ENCODE results near the gene DDX23.
"Not testable (repeated sequence)": the region's sequence is repeated elsewhere in the genome, so short reads cannot be mapped to it uniquely, and the experiment has no call there.

The DDX23 gene

DNA sequence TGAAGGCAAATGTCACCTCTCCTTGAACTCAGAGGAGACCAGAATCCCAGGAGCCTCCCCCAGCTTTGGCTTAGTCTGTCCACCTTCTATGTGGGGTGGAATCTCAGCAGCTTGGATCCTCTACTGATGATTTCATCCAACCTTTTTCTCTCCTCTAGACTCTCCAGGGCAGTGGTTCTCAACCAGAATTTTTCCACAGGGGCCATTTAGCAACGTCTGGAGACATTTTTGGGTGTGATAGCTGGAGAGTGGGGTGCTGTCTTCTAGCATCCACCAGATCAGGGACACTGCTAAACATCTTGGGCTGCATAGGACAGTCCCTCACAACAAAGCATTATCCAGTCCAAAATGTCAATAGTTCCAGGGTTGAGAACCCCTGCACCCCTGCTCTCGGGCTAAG, 4.4 kb upstream of the DDX23 start:
- Histone ChIP-seq H3K36me3 (ENCODE audit: insufficient read depth) (no peaks in the 10 kb centered on the region), H3K4me3 (IDR thresholded peaks at IDR 0.05; ENCODE audit: insufficient read depth, low read depth, low read length) (no peak overlapping the region), H3K27ac (no peak overlapping the region), H3K27me3 (ENCODE audit: insufficient read depth, low read depth) (no peaks in the 10 kb centered on the region), H2AFZ (ENCODE audit: low read depth) (no peak overlapping the region), H3K79me2 (ENCODE audit: insufficient read depth, low read depth) (peaks cover 5% of the 10 kb centered on the region), H3K4me1 (ENCODE audit: low read depth, poor library complexity, severe bottlenecking) (peaks cover 9% of the 10 kb centered on the region), H3K4me2 (no peak overlapping the region), H4K20me1 (ENCODE audit: insufficient read depth) (no peaks in the 10 kb centered on the region), H3K9ac (no peak overlapping the region)
- TF ChIP-seq, protein P1, sequence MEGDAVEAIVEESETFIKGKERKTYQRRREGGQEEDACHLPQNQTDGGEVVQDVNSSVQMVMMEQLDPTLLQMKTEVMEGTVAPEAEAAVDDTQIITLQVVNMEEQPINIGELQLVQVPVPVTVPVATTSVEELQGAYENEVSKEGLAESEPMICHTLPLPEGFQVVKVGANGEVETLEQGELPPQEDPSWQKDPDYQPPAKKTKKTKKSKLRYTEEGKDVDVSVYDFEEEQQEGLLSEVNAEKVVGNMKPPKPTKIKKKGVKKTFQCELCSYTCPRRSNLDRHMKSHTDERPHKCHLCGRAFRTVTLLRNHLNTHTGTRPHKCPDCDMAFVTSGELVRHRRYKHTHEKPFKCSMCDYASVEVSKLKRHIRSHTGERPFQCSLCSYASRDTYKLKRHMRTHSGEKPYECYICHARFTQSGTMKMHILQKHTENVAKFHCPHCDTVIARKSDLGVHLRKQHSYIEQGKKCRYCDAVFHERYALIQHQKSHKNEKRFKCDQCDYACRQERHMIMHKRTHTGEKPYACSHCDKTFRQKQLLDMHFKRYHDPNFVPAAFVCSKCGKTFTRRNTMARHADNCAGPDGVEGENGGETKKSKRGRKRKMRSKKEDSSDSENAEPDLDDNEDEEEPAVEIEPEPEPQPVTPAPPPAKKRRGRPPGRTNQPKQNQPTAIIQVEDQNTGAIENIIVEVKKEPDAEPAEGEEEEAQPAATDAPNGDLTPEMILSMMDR (conservative IDR thresholded peaks at IDR 0.05; ENCODE audit: low read depth, low read length) = no peak

DNA sequence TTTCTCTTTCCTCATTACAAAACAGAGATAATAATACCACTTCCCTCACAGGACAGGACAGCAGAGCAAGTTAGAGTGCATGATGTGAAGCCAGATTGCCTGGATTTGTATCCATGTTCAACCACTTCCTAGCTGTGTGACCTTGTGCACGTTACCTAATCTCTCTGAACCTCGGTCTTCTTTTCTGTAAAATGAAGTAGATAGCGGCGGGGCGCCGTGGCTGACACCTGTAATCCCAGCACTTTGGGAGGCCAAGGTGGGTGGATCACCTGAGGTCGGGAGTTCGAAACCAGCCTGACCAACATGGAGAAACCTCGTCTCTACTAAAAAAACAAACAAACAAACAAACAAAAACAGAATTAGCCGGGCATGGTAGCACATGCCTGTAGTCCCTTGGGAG, 3.0 kb upstream of the DDX23 start:
- not testable (repeated sequence) for H3K27ac ChIP-seq; H2AFZ ChIP-seq (ENCODE audit: low read depth); H3K36me3 ChIP-seq (ENCODE audit: insufficient read depth); H3K4me3 ChIP-seq (IDR thresholded peaks at IDR 0.05; ENCODE audit: insufficient read depth, low read depth, low read length); H3K27me3 ChIP-seq (ENCODE audit: insufficient read depth, low read depth); H4K20me1 ChIP-seq (ENCODE audit: insufficient read depth); H3K9ac ChIP-seq; H3K4me2 ChIP-seq
- peaks cover 23% of the 10 kb centered on the region for H3K4me1 ChIP-seq (ENCODE audit: low read depth, poor library complexity, severe bottlenecking)
- H3K79me2 ChIP-seq (ENCODE audit: insufficient read depth, low read depth) = peaks cover 20% of the 10 kb centered on the region

DNA sequence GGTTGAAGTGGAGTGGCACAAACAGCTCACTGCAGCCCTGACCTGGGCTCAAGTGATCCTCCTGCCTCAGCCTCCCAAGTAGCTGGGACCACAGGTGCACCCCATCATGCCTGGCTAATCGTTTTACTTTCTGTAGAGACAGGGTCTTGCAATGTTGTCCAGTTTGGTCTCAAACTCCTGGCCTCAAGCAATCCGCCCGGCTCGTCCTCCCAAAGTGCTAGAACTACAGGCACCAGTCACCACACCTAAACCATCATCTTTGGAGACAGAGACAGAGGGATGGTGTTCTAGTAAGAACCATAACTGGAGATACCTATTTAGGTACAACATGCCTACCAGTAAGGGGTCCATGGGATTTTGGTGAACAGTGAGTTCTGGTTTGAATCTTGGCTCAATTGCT, 2.5 kb upstream of the DDX23 start:
- H3K9ac ChIP-seq = no peak overlapping the region
- no peaks in the 10 kb centered on the region for H3K36me3 ChIP-seq (ENCODE audit: insufficient read depth)
- H3K4me3 ChIP-seq (IDR thresholded peaks at IDR 0.05; ENCODE audit: insufficient read depth, low read depth, low read length) = no peak overlapping the region
- H3K4me2 ChIP-seq = no peak overlapping the region
- no peak overlapping the region for H2AFZ ChIP-seq (ENCODE audit: low read depth)
- peaks cover 24% of the 10 kb centered on the region for H3K4me1 ChIP-seq (ENCODE audit: low read depth, poor library complexity, severe bottlenecking)
- peaks cover 24% of the 10 kb centered on the region for H3K79me2 ChIP-seq (ENCODE audit: insufficient read depth, low read depth)
- H4K20me1 ChIP-seq (ENCODE audit: insufficient read depth) = no peaks in the 10 kb centered on the region
- H3K27ac ChIP-seq = no peak overlapping the region
- no peaks in the 10 kb centered on the region for H3K27me3 ChIP-seq (ENCODE audit: insufficient read depth, low read depth)
- TF ChIP-seq, protein P1 (conservative IDR thresholded peaks at IDR 0.05; ENCODE audit: low read depth, low read length) = no peak

DNA sequence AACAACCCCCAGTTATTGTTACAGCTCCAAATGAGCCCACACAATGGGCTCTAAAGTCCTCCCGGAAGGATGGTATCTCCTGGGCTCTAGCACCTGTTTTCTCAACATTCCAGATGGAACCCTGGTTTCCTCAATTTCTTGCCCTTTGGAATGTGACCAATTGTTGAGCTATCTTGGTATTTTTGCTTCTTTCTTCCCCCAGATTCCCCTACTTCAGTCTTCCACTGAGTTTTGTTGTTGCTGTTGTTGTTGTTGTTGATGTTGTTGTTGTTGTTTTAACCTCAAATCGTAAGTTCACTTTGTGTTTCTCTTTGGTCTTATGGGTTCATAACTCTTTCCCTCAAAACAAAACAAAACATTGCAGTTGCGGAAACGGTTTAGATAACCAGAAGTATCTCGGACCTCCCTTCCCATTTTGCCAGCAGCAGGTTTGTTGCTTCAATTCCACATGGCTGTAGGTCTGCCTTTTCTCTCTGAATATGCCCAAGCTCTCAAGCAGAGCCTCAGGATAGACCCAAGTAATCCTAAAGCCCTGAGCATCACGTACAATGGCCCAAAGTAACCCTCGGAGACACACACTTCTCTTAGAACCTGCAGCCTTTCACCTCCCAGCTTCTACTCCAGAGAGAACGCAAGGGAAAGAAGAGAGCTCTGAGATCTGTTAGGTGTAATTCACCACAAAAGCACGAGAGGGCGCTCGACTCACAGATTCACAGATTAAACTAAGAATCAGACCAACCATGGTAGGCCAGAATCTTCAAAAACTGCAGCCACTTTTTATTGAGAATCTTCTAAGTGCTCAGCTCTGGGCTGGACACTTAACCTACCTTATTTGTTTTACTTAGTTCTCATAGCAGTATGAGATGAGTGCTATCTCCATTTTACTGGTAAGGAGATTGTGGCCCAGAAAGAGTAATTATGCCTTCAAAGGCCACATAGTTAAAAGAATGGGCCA, 1.0 kb upstream of the DDX23 start:
- H3K27ac ChIP-seq = peak overlapping the region; percentile 64

DNA sequence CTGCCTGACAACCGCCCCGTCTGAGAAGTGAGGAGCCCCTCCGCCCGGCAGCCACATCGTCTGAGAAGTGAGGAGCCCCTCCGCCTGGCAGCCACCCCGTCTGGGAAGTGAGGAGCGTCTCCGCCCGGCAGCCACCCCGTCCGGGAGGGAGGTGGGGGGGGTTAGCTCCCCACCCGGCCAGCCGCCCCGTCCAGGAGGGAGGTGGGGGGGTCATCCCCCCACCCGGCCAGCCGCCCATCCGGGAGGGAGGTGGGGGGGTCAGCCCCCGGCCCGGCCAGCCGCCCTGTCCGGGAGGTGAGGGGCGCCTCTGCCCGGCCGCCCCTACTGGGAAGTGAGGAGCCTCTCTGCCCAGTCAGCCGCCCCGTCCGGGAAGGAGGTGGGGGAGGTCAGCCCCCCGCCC, 9.9 kb downstream of the DDX23 start:
- not testable (repeated sequence) for H3K36me3 ChIP-seq (ENCODE audit: insufficient read depth); H4K20me1 ChIP-seq (ENCODE audit: insufficient read depth)

More for the DNA sequence above, 1.0 kb upstream of the DDX23 start:
- Histone ChIP-seq H3K4me1 (ENCODE audit: low read depth, poor library complexity, severe bottlenecking) (peaks cover 24% of the 10 kb centered on the region), H4K20me1 (ENCODE audit: insufficient read depth) (no peaks in the 10 kb centered on the region), H3K4me3 (IDR thresholded peaks at IDR 0.05; ENCODE audit: insufficient read depth, low read depth, low read length) (no peak overlapping the region), H3K79me2 (ENCODE audit: insufficient read depth, low read depth) (peaks cover 38% of the 10 kb centered on the region), H2AFZ (ENCODE audit: low read depth) (peak overlapping the region; percentile 78), H3K4me2 (peak overlapping the region; percentile 84), H3K27me3 (ENCODE audit: insufficient read depth, low read depth) (no peaks in the 10 kb centered on the region), H3K9ac (peak overlapping the region; percentile 87; the same call in 1 of the 2 replicates), H3K36me3 (ENCODE audit: insufficient read depth) (no peaks in the 10 kb centered on the region)
- TF ChIP-seq, protein P1 (conservative IDR thresholded peaks at IDR 0.05; ENCODE audit: low read depth, low read length) = peak; percentile 97

More for the DNA sequence above, 9.9 kb downstream of the DDX23 start:
- not testable (repeated sequence) for H3K79me2 ChIP-seq (ENCODE audit: insufficient read depth, low read depth); H2AFZ ChIP-seq (ENCODE audit: low read depth); H3K27ac ChIP-seq; H3K4me1 ChIP-seq (ENCODE audit: low read depth, poor library complexity, severe bottlenecking); H3K9ac ChIP-seq; H3K4me2 ChIP-seq; H3K4me3 ChIP-seq (IDR thresholded peaks at IDR 0.05; ENCODE audit: insufficient read depth, low read depth, low read length); H3K27me3 ChIP-seq (ENCODE audit: insufficient read depth, low read depth)
